H9 (cell line): Measurements from ENCODE around the gene BFSP2. TPM values are rescaled to one million over a fixed set of nuclear protein-coding genes. Genes with fewer than 3 reads are reported as not detected.

Experiments used
- DNase-seq: peaks from one replicate; pipeline ENCODE4 v3.0.0-alpha.2; 2017
- H2AFZ ChIP-seq: one replicate; pipeline ENCODE4 v1.6.1; 2013; ENCODE audit warnings: mild to moderate bottlenecking, low read length, control low read depth, moderate library complexity
- H2AK5ac ChIP-seq: 2 replicates; pipeline ENCODE4 v1.6.1; 2013; ENCODE audit warnings: low read length, control low read depth, mixed read lengths; ENCODE audit not compliant: insufficient read length
- H2BK120ac ChIP-seq: one replicate; pipeline ENCODE4 v1.6.1; 2013; ENCODE audit warnings: low read depth, mild to moderate bottlenecking, low read length, control low read depth, inconsistent platforms; ENCODE audit not compliant: poor library complexity, severe bottlenecking
- H2BK12ac ChIP-seq: 2 replicates; pipeline ENCODE4 v1.6.1; 2013; ENCODE audit warnings: low read length, control low read depth, mixed read lengths, low read depth; ENCODE audit not compliant: insufficient read length
- H2BK15ac ChIP-seq: 2 replicates; pipeline ENCODE4 v1.6.1; 2013; ENCODE audit warnings: low read depth, low read length, control low read depth
- H2BK20ac ChIP-seq: one replicate; pipeline ENCODE4 v1.6.1; 2013; ENCODE audit warnings: low read depth, mild to moderate bottlenecking, low read length, control low read depth, inconsistent platforms; ENCODE audit not compliant: poor library complexity, severe bottlenecking
- H2BK5ac ChIP-seq: 2 replicates; pipeline ENCODE4 v1.6.1; 2013; ENCODE audit warnings: low read length, control low read depth, mixed read lengths; ENCODE audit not compliant: insufficient read length
- H3K14ac ChIP-seq: 2 replicates; pipeline ENCODE4 v1.6.1; 2013; ENCODE audit warnings: low read length, control low read depth; ENCODE audit not compliant: insufficient read depth
- H3K18ac ChIP-seq: 2 replicates; pipeline ENCODE4 v1.6.1; 2013; ENCODE audit warnings: low read depth, mild to moderate bottlenecking, mixed read lengths, low read length, control low read depth; ENCODE audit not compliant: insufficient read length
- H3K23ac ChIP-seq: 2 replicates; pipeline ENCODE4 v1.6.1; 2013; ENCODE audit warnings: low read length, control low read depth, mixed read lengths, low read depth; ENCODE audit not compliant: insufficient read length
- H3K23me2 ChIP-seq: 2 replicates; pipeline ENCODE4 v1.6.1; 2013; ENCODE audit warnings: low read depth, mild to moderate bottlenecking, mixed read lengths, low read length, control low read depth; ENCODE audit not compliant: insufficient read length, poor library complexity, severe bottlenecking
- H3K27ac ChIP-seq: 2 replicates; pipeline ENCODE4 v1.5.1; 2013; ENCODE audit warnings: low read length, control low read depth, mixed read lengths, low read depth; ENCODE audit not compliant: insufficient read length
- H3K27me3 ChIP-seq: 2 replicates; pipeline ENCODE4 v1.6.1; 2013; ENCODE audit warnings: low read length, control low read depth, inconsistent platforms; ENCODE audit not compliant: insufficient read depth
- H3K4ac ChIP-seq: 2 replicates; pipeline ENCODE4 v1.6.1; 2013; ENCODE audit warnings: low read depth, mild to moderate bottlenecking, control low read depth, inconsistent platforms, low read length, moderate library complexity
- H3K4me1 ChIP-seq: 2 replicates; pipeline ENCODE4 v1.6.1; 2013; ENCODE audit warnings: low read length, control low read depth, inconsistent platforms; ENCODE audit not compliant: insufficient read depth
- H3K4me2 ChIP-seq: 2 replicates; pipeline ENCODE4 v1.6.1; 2013; ENCODE audit warnings: low read length, control low read depth, mixed read lengths; ENCODE audit not compliant: insufficient read length, insufficient read depth
- H3K56ac ChIP-seq: 2 replicates; pipeline ENCODE4 v1.6.1; 2013; ENCODE audit warnings: low read depth, mild to moderate bottlenecking, mixed read lengths, low read length, control low read depth; ENCODE audit not compliant: insufficient read length
- H3K79me1 ChIP-seq: 2 replicates; pipeline ENCODE4 v1.6.1; 2013; ENCODE audit warnings: low read depth, mild to moderate bottlenecking, moderate library complexity, low read length, control low read depth, inconsistent platforms; ENCODE audit not compliant: insufficient read depth, poor library complexity, severe bottlenecking
- H3K79me2 ChIP-seq: 2 replicates; pipeline ENCODE4 v1.6.1; 2013; ENCODE audit warnings: low read length, control low read depth, inconsistent platforms; ENCODE audit not compliant: insufficient read depth
- H3K9ac ChIP-seq: 2 replicates; pipeline ENCODE4 v1.6.1; 2013; ENCODE audit warnings: low read length, control low read depth, mixed read lengths; ENCODE audit not compliant: insufficient read length; ENCODE audit errors: extremely low read depth
- H3K9me3 ChIP-seq: one replicate; pipeline ENCODE4 v1.6.1; 2013; ENCODE audit warnings: low read depth, low read length, inconsistent platforms; ENCODE audit not compliant: control insufficient read depth
- H3T11ph ChIP-seq: one replicate; pipeline ENCODE4 v1.6.1; 2013; ENCODE audit warnings: mild to moderate bottlenecking, low read length, control low read depth, inconsistent platforms
- H4K20me1 ChIP-seq: one replicate; pipeline ENCODE4 v1.6.1; 2013; ENCODE audit not compliant: control insufficient read depth, insufficient read length, insufficient read depth
- H4K5ac ChIP-seq: 2 replicates; pipeline ENCODE4 v1.6.1; 2013; ENCODE audit warnings: low read depth, mild to moderate bottlenecking, mixed read lengths, low read length, control low read depth; ENCODE audit not compliant: insufficient read length
- H4K8ac ChIP-seq: replicated peaks from 2 replicates; pipeline ENCODE4 v1.6.1; 2013; ENCODE audit warnings: low read length, control low read depth, mixed read lengths, low read depth; ENCODE audit not compliant: insufficient read length
- H4K91ac ChIP-seq: 2 replicates; pipeline ENCODE4 v1.6.1; 2013; ENCODE audit warnings: low read depth, mild to moderate bottlenecking, moderate library complexity, mixed read lengths, low read length, control low read depth; ENCODE audit not compliant: insufficient read length
- H3K27ac Mint-ChIP-seq, 3 experiments: 2 replicates in 2 of 3; 3 replicates in 1 of 3; pipeline ENCODE4 v1.8.0; 2020 to 2021; ENCODE audit warnings: mixed read lengths in 3 of 3, mild to moderate bottlenecking in 1 of 3, moderate library complexity in 1 of 3
- H3K27me3 Mint-ChIP-seq: 2 replicates; pipeline ENCODE4 v1.8.0; 2021; ENCODE audit warnings: low read depth, mild to moderate bottlenecking, moderate library complexity, mixed read lengths
- H3K36me3 Mint-ChIP-seq, 3 experiments: 2 replicates in 2 of 3; 3 replicates in 1 of 3; pipeline ENCODE4 v1.8.0; 2020 to 2021; ENCODE audit warnings: low read depth in 3 of 3, mixed read lengths in 3 of 3; ENCODE audit not compliant: insufficient read depth in 1 of 3
- H3K4me1 Mint-ChIP-seq, 2 experiments: 2 replicates each; pipeline ENCODE4 v1.8.0; 2020; ENCODE audit warnings: mixed read lengths in 2 of 2
- H3K4me3 Mint-ChIP-seq, 2 experiments: 2 replicates in 1 of 2; 3 replicates in 1 of 2; pipeline ENCODE4 v1.8.0; 2020 to 2021; ENCODE audit warnings: mild to moderate bottlenecking in 2 of 2, mixed read lengths in 2 of 2, moderate library complexity in 1 of 2
- H3K9me3 Mint-ChIP-seq, 2 experiments: 2 replicates in 1 of 2; 3 replicates in 1 of 2; pipeline ENCODE4 v1.8.0; 2020; ENCODE audit warnings: mild to moderate bottlenecking in 2 of 2, mixed read lengths in 2 of 2, moderate library complexity in 1 of 2
- WGBS: extraction: QIAGEN DNeasy Blood & Tissue Kit; methylation state at CpG from one replicate; pipeline ENCODE4 v1.1.7; 2013; ENCODE audit warnings: missing lambda C conversion rate, low lambda C conversion rate, mixed read lengths; ENCODE audit not compliant: insufficient read length; ENCODE audit errors: extremely low coverage; 5-methylcytosine and 5-hydroxymethylcytosine counted together
- total RNA-seq: library from RNA; stranded (reverse); gene quantifications from 2 replicates; pipeline ENCODE4 v1.2.1, GENCODE V29; 2021
- TF ChIP-seq, protein P1 (sequence below): fragments of 200-600 bp; sonication (generic); conservative IDR thresholded peaks from 3 replicates; pipeline ENCODE4 v1.8.0; 2021; ENCODE audit warnings: antibody characterized with exemption, mild to moderate bottlenecking

Gene BFSP2
- total RNA-seq, 1 experiment from 2014 or later, result not detected

DNA sequence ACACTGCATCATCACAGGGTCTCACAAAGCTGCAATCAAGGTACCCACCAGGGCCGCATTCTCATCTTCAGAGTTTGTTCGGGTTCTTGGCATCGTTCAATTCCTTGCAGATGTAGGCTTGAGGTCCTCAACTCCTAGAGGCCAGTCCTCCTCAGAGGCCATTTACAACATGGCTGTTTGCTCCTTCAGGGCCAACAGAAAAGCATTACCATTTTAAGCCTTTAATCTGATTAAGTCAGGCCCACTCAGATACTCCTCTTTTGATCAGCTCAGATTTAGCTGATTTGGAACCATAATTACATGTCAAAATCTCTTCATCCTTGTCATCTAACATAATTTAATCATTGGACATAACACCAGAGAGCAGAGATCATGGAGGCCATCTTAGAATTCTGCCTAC, 55.4 kb downstream of the BFSP2 start:
- no peak overlapping the region for H2BK15ac ChIP-seq
- no peaks in the 10 kb centered on the region for H3K36me3 Mint-ChIP-seq
- no peak overlapping the region for H2BK120ac ChIP-seq
- no peaks in the 10 kb centered on the region for H3K79me1 ChIP-seq
- H3K4me2 ChIP-seq, result no peak overlapping the region
- no peak overlapping the region for H2BK5ac ChIP-seq
- H3K27ac Mint-ChIP-seq, result no peak overlapping the region
- H3K4me1 ChIP-seq, result no peaks in the 10 kb centered on the region
- H2AK5ac ChIP-seq, result no peak overlapping the region
- no CpG with 5 or more reads among the region's 3 CpGs for WGBS
- no peak overlapping the region for H2BK12ac ChIP-seq
- H3K23me2 ChIP-seq, result no peaks in the 10 kb centered on the region
- H3K18ac ChIP-seq, result no peak overlapping the region
- H4K8ac ChIP-seq, result no peak overlapping the region
- no peaks in the 10 kb centered on the region for H3K9me3 Mint-ChIP-seq
- no peak overlapping the region for H2AFZ ChIP-seq
- H4K91ac ChIP-seq, result no peak overlapping the region
- H3K9me3 ChIP-seq, result no peaks in the 10 kb centered on the region
- no peak overlapping the region for H2BK20ac ChIP-seq
- H3K27me3 ChIP-seq, result no peaks in the 10 kb centered on the region
- no peak for DNase-seq
- no peak overlapping the region for H4K5ac ChIP-seq
- H3K4ac ChIP-seq, result no peak overlapping the region
- no peak overlapping the region for H3K9ac ChIP-seq
- H3K79me2 ChIP-seq, result no peaks in the 10 kb centered on the region
- TF ChIP-seq, protein P1, sequence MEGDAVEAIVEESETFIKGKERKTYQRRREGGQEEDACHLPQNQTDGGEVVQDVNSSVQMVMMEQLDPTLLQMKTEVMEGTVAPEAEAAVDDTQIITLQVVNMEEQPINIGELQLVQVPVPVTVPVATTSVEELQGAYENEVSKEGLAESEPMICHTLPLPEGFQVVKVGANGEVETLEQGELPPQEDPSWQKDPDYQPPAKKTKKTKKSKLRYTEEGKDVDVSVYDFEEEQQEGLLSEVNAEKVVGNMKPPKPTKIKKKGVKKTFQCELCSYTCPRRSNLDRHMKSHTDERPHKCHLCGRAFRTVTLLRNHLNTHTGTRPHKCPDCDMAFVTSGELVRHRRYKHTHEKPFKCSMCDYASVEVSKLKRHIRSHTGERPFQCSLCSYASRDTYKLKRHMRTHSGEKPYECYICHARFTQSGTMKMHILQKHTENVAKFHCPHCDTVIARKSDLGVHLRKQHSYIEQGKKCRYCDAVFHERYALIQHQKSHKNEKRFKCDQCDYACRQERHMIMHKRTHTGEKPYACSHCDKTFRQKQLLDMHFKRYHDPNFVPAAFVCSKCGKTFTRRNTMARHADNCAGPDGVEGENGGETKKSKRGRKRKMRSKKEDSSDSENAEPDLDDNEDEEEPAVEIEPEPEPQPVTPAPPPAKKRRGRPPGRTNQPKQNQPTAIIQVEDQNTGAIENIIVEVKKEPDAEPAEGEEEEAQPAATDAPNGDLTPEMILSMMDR, result no peak
- H3T11ph ChIP-seq, result no peak overlapping the region
- no peaks in the 10 kb centered on the region for H4K20me1 ChIP-seq
- no peak overlapping the region for H3K4me3 Mint-ChIP-seq
- H3K56ac ChIP-seq, result no peak overlapping the region
- H3K27ac ChIP-seq, result no peak overlapping the region
- H3K23ac ChIP-seq, result no peak overlapping the region
- no peaks in the 10 kb centered on the region for H3K27me3 Mint-ChIP-seq
- no peak overlapping the region for H3K14ac ChIP-seq
- H3K4me1 Mint-ChIP-seq, result peaks cover 11 to 13% of the 10 kb centered on the region in 2 experiments
